Stimulated activated naive CD8-positive, alpha-beta T cell treated with anti-CD3 and anti-CD28 coated beads, Interleukin-15, Interleukin-2, amounts not matched to agents 100 U/mL and 50 U/mL, for 24 hours (primary cell): ENCODE measurements around the gene PRDX5.

ENCODE experiments used
- ATAC-seq: fragments of 150-1000 bp; cut with Tn5 transposase; one replicate; pipeline ENCODE4 v1.10.0; 2021
- DNase-seq: peaks from one replicate; pipeline ENCODE4 v3.0.0; 2021

The PRDX5 gene

DNA sequence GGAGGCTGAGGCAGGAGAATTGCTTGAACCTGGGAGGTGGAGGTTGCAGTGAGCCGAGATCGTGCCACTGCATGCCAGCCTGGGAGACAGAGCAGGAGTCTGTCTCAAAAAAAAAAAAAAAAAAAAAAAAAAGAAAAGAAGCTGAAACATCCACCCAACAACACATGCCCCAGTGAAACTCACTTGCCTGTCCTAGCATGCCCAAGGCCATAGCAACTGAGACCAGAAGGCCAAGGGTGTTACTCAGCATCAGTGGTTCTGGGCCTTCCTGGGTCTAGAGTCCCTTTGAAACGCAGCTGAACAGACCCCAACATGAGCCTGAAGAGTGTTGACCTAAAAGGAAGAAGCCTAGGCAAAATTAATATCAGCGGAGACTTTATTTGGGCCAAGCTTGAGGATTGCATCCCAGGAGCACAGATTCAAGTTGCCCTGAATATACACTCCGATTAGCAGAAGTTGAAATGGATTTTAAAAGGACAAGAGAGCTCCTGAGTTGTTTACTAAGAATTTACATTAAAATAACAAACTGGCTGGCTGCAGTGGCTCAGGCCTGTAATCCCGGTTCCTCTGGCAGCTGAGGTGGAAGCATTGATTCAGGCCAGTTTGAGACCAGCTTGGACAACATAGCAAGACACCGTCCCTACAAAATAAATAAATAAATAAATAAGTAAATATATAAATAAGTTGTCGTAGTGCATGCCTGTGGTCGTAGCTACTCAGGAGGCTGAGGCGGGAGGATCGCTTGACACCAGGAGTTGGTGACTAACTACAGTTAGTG, 7.0 kb downstream of the PRDX5 start:
- no peak for ATAC-seq
- no peak for DNase-seq

DNA sequence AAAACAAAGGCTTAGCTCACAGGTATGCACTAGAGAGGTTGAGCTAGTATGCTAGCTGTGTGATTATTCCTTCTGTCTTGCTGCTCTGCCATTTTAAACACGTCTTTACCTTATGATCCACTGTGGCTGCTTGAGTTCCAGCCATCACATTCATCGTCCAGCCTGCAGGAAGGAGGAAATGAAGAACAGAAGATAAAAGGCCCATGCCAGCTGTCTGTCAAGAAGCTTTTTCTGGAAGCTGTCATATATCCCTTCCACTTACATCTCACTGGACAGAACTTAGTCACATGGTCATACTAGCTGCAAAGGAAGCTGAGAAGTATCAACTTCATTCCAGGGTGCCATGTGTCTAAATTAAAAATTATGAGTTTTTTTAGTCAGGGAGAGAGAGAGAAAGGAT, 9.5 kb downstream of the PRDX5 start:
- DNase-seq (no peak), ATAC-seq (no peak)

- ATAC-seq (no peak), DNase-seq (no peak)
Measured at GRCh38 chr11:64327993-64328392, 10.1 kb downstream of the PRDX5 start.

GRCh38 chr11:64330888-64331287, 13.0 kb downstream of the PRDX5 start:
- DNase-seq (no peak), ATAC-seq (no peak)

DNA sequence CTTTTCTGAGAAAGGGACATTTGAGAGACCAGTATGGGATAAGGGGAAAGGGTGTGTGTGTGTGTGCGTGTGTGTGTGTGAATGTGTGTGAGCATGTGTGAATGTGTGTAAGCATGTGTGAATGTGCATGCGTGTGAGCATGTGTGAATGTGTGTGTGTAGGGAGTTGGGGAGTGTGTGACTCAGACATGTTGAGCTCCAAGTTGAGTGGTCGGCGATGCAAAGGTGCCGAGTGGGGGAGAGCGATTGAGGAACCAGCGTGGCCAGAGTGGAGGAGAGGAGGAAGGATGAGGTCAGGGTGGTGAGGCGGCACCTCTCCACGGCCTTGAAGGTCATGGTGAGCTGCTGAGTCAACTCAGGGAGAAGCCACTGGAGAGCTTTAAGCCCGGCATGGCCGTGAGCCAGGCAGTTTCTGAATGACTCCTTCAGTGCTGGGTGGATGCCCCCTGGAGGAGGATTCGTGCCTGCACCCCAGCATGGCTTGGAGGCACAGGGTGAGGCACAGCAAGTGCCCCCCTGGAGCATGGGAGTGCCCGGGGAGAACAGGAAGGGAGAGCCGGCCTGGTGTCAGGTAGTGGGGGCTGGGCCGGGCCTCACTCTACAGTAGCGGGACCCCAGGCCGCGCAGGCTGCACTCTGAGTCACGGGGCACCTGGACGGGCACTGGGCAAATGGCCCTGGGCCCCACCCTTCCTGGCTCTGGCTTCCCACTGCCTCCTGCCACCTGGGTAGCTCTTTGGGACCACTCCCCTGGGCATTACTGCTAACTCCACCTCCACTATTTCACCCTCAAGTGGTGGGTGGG, 13.8 kb downstream of the PRDX5 start:
- ATAC-seq = peak; percentile 82

DNA sequence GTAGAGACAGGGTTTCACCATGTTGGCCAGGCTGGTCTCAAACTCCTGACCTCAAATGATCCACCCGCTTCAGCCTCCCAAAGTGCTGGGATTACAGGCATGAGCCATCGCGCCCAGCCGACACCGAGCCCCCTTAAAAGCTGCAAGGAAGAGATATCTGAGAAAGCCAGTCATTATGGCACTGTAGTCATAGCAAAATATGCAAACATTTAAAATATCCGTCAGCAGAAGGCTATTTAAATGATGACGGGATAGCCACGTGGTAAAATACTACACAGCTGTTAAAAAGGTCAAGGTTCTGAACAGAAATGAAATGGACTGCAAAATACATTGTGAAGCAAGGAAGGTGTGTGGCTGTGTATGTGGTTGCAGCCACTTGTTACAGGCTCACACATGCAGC, 15.6 kb downstream of the PRDX5 start:
- ATAC-seq (no peak), DNase-seq (no peak)

More for the DNA sequence above, 13.8 kb downstream of the PRDX5 start:
- DNase-seq = peak; percentile 90

GRCh38 chr11:64334764-64335735, 17.1 kb downstream of the PRDX5 start:
- DNase-seq (peak; percentile 62), ATAC-seq (peak; percentile 80)

GRCh38 chr11:64337538-64338249, 19.8 kb downstream of the PRDX5 start:
- ATAC-seq (no peak), DNase-seq (no peak)

DNA sequence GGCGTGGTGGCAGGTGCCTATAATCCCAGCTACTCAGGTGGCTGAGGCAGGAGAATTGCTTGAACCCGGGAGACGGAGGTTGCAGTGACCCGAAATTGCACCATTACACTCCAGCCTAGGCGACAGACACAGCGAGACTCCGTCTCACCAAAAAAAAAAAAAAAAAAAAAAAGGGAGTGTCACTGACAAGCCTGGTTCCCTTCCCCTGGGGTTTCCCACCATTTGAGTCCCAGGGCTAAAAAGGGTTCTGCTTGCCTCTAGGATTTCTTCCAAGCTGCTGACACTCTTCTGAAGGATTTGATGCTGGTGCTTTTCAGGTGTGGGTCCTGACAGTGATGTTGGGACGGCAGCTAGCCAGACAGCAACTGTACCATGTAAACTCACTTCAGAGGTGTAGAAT, 20.8 kb downstream of the PRDX5 start:
- no peak for ATAC-seq
- no peak for DNase-seq

- DNase-seq = no peak
- ATAC-seq = no peak
Measured at GRCh38 chr11:64339286-64339685, 21.4 kb downstream of the PRDX5 start.

DNA sequence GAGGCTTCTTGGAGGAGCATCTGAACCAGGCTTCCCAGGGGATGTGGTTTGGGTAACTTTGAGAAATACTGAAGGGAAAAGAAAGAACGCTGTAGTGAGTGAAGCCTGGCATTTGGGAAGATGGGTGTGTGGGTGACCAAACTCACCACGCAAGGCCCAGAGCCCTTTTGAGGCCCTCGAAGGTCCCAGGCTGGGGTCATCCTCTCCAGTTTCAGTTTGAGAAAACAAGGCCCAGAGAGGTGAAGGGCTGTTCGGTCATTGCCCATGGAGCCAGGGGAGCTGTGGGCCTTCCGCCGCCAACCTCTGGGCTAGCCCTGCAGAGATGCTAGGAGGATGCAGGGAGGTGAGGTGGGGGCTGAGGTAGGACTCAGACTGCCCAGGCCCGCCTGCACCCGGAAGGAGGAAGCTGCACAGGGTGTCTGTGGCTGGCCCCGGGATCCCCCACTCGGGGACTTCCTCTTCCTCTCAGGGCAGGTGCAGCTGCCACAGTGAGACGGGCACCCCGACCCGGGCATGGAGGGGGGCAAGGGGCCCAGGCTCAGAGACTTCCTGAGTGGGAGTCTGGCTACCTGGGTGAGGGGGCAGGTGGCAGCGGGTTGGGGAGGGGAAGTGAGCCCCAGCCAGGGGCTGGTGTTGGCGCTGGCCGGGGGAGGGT, 22.0 kb downstream of the PRDX5 start, which contains the start of gene CCDC88B:
Gene CCDC88B, plus strand, starts transcription at position 451 of the 655 bp plus-strand sequence. Its CDS starts 63 bp downstream, at position 514.
- ATAC-seq = peak; percentile 82
- DNase-seq = peak; percentile 89

DNA sequence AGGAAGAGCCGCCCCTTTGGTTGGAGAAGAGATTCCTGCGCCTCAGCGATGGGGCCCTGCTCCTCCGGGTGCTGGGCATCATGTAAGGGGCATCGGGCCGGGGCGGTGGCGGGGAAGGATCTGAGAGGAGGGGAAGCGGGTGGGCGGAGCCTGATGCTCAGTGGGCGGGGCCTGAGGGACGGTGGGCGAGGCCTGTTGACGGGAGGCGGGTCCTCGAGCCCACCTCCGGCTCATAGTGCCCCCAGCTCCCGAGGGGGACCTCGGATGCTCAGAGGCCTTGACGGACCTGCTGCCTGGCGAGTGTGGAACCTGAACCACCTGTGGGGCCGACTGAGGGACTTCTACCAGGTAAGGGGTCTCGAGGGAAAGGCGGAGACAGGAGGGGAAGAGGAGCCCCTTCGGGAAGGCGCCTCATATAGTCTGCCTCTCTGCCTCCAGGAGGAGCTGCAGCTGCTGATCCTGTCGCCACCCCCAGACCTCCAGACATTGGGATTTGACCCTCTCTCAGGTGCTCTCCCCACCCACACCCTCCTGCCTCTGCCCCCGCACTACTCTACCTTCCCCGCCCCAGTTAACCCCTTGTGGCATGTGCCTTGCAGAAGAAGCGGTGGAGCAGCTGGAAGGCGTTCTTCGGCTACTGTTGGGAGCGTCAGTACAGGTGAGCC, 22.9 kb downstream of the PRDX5 start:
- ATAC-seq (peak; percentile 53), DNase-seq (peak; percentile 93)

DNA sequence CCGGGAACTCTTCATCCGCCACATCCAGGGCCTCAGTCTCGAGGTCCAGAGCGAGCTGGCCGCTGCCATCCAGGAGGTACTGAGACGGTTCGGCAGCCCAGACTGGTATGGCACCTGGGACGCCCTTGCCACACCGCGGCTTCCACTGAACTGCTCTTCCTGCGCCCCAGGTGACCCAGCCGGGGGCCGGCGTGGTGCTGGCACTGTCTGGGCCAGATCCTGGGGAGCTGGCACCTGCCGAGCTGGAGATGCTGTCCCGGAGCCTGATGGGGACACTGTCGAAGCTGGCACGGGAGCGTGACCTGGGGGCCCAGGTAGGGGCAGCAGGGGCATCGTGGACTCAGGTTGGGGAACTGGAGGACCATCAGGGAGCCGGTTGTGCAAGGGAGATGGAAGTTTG, 23.5 kb downstream of the PRDX5 start:
- no peak for ATAC-seq

DNA sequence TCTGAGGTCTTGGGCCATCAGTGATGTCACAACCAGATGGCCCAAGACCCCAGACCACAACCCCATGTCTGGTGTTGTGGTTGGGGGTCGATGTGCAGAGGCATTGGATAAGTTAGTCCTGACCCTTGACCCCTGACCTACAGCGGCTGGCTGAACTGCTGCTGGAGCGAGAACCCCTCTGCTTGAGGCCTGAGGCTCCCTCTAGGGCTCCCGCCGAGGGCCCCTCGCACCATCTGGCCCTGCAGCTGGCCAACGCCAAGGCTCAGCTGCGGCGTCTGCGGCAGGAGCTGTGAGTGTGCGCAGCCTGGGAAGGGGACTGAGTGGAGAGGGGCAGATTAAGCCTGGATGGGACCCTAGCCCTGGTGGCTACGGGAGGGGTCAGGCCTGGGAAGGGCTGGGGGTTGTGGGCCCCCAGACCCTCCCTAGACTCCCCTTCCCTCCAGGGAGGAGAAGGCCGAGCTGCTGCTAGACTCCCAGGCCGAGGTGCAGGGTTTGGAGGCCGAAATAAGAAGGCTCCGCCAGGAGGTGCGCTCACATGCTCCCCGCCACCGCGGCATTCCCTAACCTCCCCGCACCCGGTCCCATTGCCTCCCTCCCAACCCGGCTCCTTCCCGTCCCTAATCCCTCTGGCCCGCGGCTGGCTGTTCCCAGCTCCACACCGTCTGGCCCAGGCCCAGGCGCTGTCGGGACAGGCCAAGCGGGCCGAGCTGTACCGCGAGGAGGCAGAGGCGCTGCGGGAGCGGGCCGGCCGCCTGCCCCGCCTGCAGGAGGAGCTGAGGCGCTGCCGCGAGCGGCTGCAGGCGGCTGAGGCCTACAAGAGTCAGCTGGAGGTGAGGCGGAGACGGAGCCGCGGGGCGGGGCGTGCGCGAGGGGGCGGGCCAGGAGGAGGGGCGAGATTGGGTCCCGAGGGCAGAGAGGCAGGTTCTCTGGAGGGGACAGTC, 24.2 kb downstream of the PRDX5 start:
- peak; percentile 92 for DNase-seq
- peak; percentile 73 for ATAC-seq

More for the DNA sequence above, 23.5 kb downstream of the PRDX5 start:
- DNase-seq = no peak

GRCh38 chr11:64342869-64343745, 25.2 kb downstream of the PRDX5 start:
- ATAC-seq (no peak), DNase-seq (no peak)

DNA sequence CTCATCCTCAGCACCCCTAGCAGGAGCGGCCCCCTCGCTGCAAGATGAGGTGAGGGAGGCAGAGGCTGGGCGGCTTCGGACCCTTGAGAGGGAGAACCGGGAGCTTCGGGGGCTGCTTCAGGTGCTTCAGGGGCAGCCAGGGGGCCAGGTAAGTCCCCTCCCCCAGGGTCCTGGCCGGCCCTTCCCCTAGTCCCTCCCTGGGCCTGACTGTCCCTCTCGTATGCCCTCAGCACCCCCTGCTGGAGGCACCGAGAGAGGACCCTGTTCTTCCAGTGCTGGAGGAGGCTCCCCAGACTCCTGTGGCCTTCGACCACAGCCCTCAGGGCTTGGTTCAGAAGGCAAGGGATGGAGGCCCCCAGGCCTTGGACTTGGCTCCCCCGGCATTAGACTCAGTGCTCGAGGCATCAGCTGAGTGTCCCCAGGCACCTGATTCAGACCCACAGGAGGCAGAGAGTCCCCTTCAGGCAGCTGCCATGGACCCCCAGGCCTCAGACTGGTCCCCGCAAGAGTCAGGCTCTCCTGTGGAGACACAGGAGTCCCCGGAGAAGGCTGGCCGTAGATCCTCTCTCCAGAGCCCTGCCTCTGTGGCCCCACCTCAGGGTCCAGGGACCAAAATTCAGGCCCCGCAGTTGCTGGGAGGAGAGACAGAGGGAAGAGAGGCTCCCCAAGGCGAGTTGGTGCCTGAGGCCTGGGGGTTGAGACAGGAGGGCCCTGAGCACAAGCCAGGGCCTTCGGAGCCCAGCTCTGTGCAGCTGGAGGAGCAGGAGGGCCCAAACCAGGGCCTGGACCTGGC, 26.0 kb downstream of the PRDX5 start:
- DNase-seq (peak; percentile 31), ATAC-seq (no peak)

DNA sequence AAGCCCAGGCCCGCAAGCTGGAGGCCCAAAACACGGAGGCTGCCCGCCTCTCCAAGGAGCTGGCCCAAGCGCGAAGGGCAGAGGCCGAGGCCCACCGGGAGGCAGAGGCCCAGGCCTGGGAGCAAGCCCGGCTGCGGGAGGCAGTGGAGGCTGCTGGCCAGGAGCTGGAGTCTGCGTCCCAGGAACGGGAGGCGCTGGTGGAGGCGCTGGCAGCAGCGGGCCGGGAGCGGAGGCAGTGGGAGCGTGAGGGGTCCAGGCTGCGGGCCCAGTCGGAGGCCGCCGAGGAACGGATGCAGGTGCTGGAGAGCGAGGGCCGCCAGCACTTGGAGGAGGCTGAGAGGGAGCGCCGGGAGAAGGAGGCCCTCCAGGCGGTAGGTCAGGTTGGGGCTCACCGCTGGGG, 26.9 kb downstream of the PRDX5 start:
- ATAC-seq = no peak
- DNase-seq = no peak
